PC-9 (cell line): ENCODE measurements around the gene ZNF212.

Experiments used
- CTCF ChIP-seq: fragments of 200-600 bp; sonication (generic); conservative IDR thresholded peaks from 2 replicates; pipeline ENCODE4 v1.6.1; 2017; ENCODE audit warnings: mixed run types, antibody characterized with exemption, mild to moderate bottlenecking, moderate library complexity
- EZH2 ChIP-seq: fragments of 200-600 bp; sonication (generic); IDR thresholded peaks from 2 replicates; pipeline ENCODE4 v1.8.0; 2017; ENCODE audit warnings: antibody characterized with exemption, low read depth

- no peak for TF ChIP-seq CTCF
- TF ChIP-seq EZH2: no peak
These were observed 27.0 kb downstream of the ZNF212 start for GRCh38 chr7:149266451-149266850.
